Type B pancreatic cell (in vitro differentiated cells): ENCODE data around the gene KIAA1958. TPM values are rescaled to one million over a fixed set of nuclear protein-coding genes. Genes with fewer than 3 reads are reported as not detected.

Source experiments
- DNase-seq: peaks from one replicate; pipeline ENCODE4 v3.0.0; 2021; ENCODE audit warnings: mixed read lengths; ENCODE audit not compliant: unreplicated experiment; ENCODE audit errors: extremely low spot score
- H3K27ac Mint-ChIP-seq: 2 replicates; pipeline ENCODE4 v1.8.0; 2021; ENCODE audit warnings: mild to moderate bottlenecking, mixed read lengths
- H3K27me3 Mint-ChIP-seq: 2 replicates; pipeline ENCODE4 v1.8.0; 2021; ENCODE audit warnings: mixed read lengths
- H3K36me3 Mint-ChIP-seq: 2 replicates; pipeline ENCODE4 v1.8.0; 2021; ENCODE audit warnings: mixed read lengths
- H3K4me1 Mint-ChIP-seq: one replicate; pipeline ENCODE4 v1.8.0; 2021; ENCODE audit warnings: mixed read lengths; ENCODE audit not compliant: unreplicated experiment
- H3K4me3 Mint-ChIP-seq: 2 replicates; pipeline ENCODE4 v1.8.0; 2021; ENCODE audit warnings: mild to moderate bottlenecking, mixed read lengths
- H3K9me3 Mint-ChIP-seq: 2 replicates; pipeline ENCODE4 v1.8.0; 2021; ENCODE audit warnings: mixed read lengths
- CTCF ChIP-seq: fragments of 200-600 bp; sonication (generic); conservative IDR thresholded peaks from 2 replicates; pipeline ENCODE4 v1.5.0; 2021; ENCODE audit warnings: antibody characterized with exemption, mild to moderate bottlenecking
- total RNA-seq: library from RNA; stranded (reverse); gene quantifications from 2 replicates; pipeline ENCODE4 v1.2.1, GENCODE V29; 2021; ENCODE audit warnings: low replicate concordance

Gene KIAA1958
- total RNA-seq, 1 donor from 2014 or later: 28.1 TPM

- no peak overlapping the region for H3K4me3 Mint-ChIP-seq
- no peaks in the 10 kb centered on the region for H3K9me3 Mint-ChIP-seq
- no peak for TF ChIP-seq CTCF
- H3K27me3 Mint-ChIP-seq: no peaks in the 10 kb centered on the region
- peaks cover 28% of the 10 kb centered on the region for H3K4me1 Mint-ChIP-seq
- no peak for DNase-seq
- H3K27ac Mint-ChIP-seq: no peak overlapping the region
- peaks cover 8% of the 10 kb centered on the region for H3K36me3 Mint-ChIP-seq
These were observed 82.6 kb downstream of the KIAA1958 start for GRCh38 chr9:112569186-112569585.

- DNase-seq: no peak
These were observed 84.1 kb downstream of the KIAA1958 start for GRCh38 chr9:112570671-112571167.

GRCh38 chr9:112571624-112572355, 85.2 kb downstream of the KIAA1958 start:
- Mint-ChIP-seq H3K27me3 (no peaks in the 10 kb centered on the region), H3K4me1 (peaks cover 28% of the 10 kb centered on the region), H3K27ac (no peak overlapping the region), H3K9me3 (no peaks in the 10 kb centered on the region), H3K36me3 (peaks cover 28% of the 10 kb centered on the region), H3K4me3 (no peak overlapping the region)
- no peak for DNase-seq
- no peak for TF ChIP-seq CTCF

More at GRCh38 chr9:112570671-112571167, 84.1 kb downstream of the KIAA1958 start:
- Mint-ChIP-seq H3K27ac (no peak overlapping the region), H3K4me3 (no peak overlapping the region), H3K27me3 (no peaks in the 10 kb centered on the region), H3K36me3 (peaks cover 21% of the 10 kb centered on the region), H3K4me1 (peaks cover 28% of the 10 kb centered on the region), H3K9me3 (no peaks in the 10 kb centered on the region)
- TF ChIP-seq CTCF: no peak

GRCh38 chr9:112572416-112572815, 85.8 kb downstream of the KIAA1958 start:
- Mint-ChIP-seq H3K27me3 (no peaks in the 10 kb centered on the region), H3K36me3 (peaks cover 28% of the 10 kb centered on the region), H3K9me3 (no peaks in the 10 kb centered on the region), H3K4me1 (peaks cover 28% of the 10 kb centered on the region), H3K27ac (no peak overlapping the region), H3K4me3 (no peak overlapping the region)
- TF ChIP-seq CTCF: peak; percentile 11
- DNase-seq: no peak

- no peak overlapping the region for H3K4me3 Mint-ChIP-seq
- H3K27ac Mint-ChIP-seq: no peak overlapping the region
- no peak for TF ChIP-seq CTCF
- no peak for DNase-seq
- peaks cover 28% of the 10 kb centered on the region for H3K4me1 Mint-ChIP-seq
- H3K36me3 Mint-ChIP-seq: peaks cover 28% of the 10 kb centered on the region
- H3K9me3 Mint-ChIP-seq: no peaks in the 10 kb centered on the region
- no peaks in the 10 kb centered on the region for H3K27me3 Mint-ChIP-seq
These were observed 87.4 kb downstream of the KIAA1958 start for GRCh38 chr9:112574008-112574407.
